Keratinocyte (primary cell): ENCODE measurements around the gene TMEM87B. TPM values are rescaled to one million over a fixed set of nuclear protein-coding genes. Genes with fewer than 3 reads are reported as not detected.

Experiments
- DNase-seq: peaks from one replicate; pipeline ENCODE4 v3.0.0-alpha.2; 2011; ENCODE audit warnings: low read depth, missing footprints, low spot score
- FAIRE-seq: peaks from 2 replicates; lab custom pipeline; 2011; peaks lifted over from hg19 to GRCh38; lab: Jason Lieb, UNC
- H2AFZ ChIP-seq: 2 replicates; pipeline ENCODE4 v1.6.0; 2012; ENCODE audit warnings: low read length, control low read depth, inconsistent platforms; ENCODE audit not compliant: control insufficient read depth
- H3K27ac ChIP-seq: 2 replicates; pipeline ENCODE4 v1.5.1; 2011; ENCODE audit warnings: low read length; ENCODE audit not compliant: control insufficient read depth, insufficient read depth
- H3K27me3 ChIP-seq: 3 replicates; pipeline ENCODE4 v1.6.0; 2011; ENCODE audit warnings: low read length; ENCODE audit not compliant: control insufficient read depth, insufficient read depth; ENCODE audit errors: extremely low read depth
- H3K36me3 ChIP-seq, 2 experiments: 2 replicates in 1 of 2; 3 replicates in 1 of 2; pipeline ENCODE4 v1.5.1; 2011; ENCODE audit warnings: low read length in 2 of 2, mild to moderate bottlenecking in 1 of 2; ENCODE audit not compliant: control insufficient read depth in 2 of 2, insufficient read depth in 2 of 2; ENCODE audit errors: extremely low read depth in 1 of 2
- H3K4me1 ChIP-seq: 3 replicates; pipeline ENCODE4 v1.5.1; 2011; ENCODE audit warnings: low read length; ENCODE audit not compliant: control insufficient read depth, insufficient read depth; ENCODE audit errors: extremely low read depth
- H3K4me2 ChIP-seq: 3 replicates; pipeline ENCODE4 v1.6.0; 2011; ENCODE audit warnings: low read depth, low read length; ENCODE audit not compliant: control insufficient read depth, insufficient read depth; ENCODE audit errors: extremely low read depth
- H3K4me3 ChIP-seq, 3 experiments: fragments of 200-600 bp in 1 of 3; sonication (generic) in 1 of 3; 2 replicates in 2 of 3; 3 replicates in 1 of 3; pipeline ENCODE4 v1.5.1; 2011 to 2016; ENCODE audit warnings: low read length in 3 of 3, mild to moderate bottlenecking in 3 of 3, control low read depth in 2 of 3, inconsistent platforms in 1 of 3, low read depth in 1 of 3, mixed read lengths in 1 of 3, mixed run types in 1 of 3, moderate library complexity in 1 of 3; ENCODE audit not compliant: control insufficient read depth in 2 of 3, insufficient read depth in 2 of 3; ENCODE audit errors: extremely low read depth in 1 of 3
- H3K79me2 ChIP-seq: 2 replicates; pipeline ENCODE4 v1.6.0; 2012; ENCODE audit warnings: low read length; ENCODE audit not compliant: control insufficient read depth, insufficient read depth
- H3K9ac ChIP-seq: 3 replicates; pipeline ENCODE4 v1.6.0; 2011; ENCODE audit warnings: low read length; ENCODE audit not compliant: control insufficient read depth, insufficient read depth; ENCODE audit errors: extremely low read depth
- H3K9me1 ChIP-seq: 3 replicates; pipeline ENCODE4 v1.6.0; 2011; ENCODE audit warnings: low read length; ENCODE audit not compliant: control insufficient read depth, insufficient read depth; ENCODE audit errors: extremely low read depth
- H3K9me3 ChIP-seq: 2 replicates; pipeline ENCODE4 v1.5.1; 2012; ENCODE audit warnings: low read depth, low read length; ENCODE audit not compliant: control insufficient read depth
- H4K20me1 ChIP-seq: 3 replicates; pipeline ENCODE4 v1.6.0; 2011; ENCODE audit warnings: low read length; ENCODE audit not compliant: control insufficient read depth, insufficient read depth; ENCODE audit errors: extremely low read depth
- EZH2 ChIP-seq: IDR thresholded peaks from one replicate; pipeline ENCODE4 v1.6.1; 2012; ENCODE audit warnings: inconsistent platforms, mild to moderate bottlenecking, low read length, moderate library complexity
- dilution Hi-C: fragments of 300-500 bp; cut with MboI; formaldehyde crosslinking; loops from one replicate; pipeline ENCODE4 v1.7.0; 2020; ENCODE audit warnings: low sequenced_read_pairs; ENCODE audit not compliant: extremely low pct_ligation_motif_present
- polyA plus RNA-seq, 5 experiments: library from polyadenylated mRNA; depleted of rRNA in 3 of 5; stranded (reverse) in 3 of 5; stranded (forward) in 1 of 5; unstranded in 1 of 5; fragments of >200 nt; gene quantifications; 1 replicate in 1 of 5; 2 replicates in 3 of 5; 3 replicates in 1 of 5; pipeline versions ENCODE4 v1.2.1 to v1.2.3, GENCODE V29; 2011 to 2012; ENCODE audit warnings: missing spikeins in 2 of 5, low read depth in 1 of 5, low replicate concordance in 1 of 5
- TF ChIP-seq, protein P1 (sequence below), 3 experiments: IDR thresholded peaks in 1 of 3; conservative IDR thresholded peaks in 1 of 3; optimal IDR thresholded peaks in 1 of 3; 2 replicates in 2 of 3; 3 replicates in 1 of 3; pipeline versions ENCODE3 to v1.5.1; 2011; ENCODE audit warnings: low read length in 3 of 3, mild to moderate bottlenecking in 3 of 3, moderate library complexity in 2 of 3, control low read depth in 1 of 3, inconsistent platforms in 1 of 3; ENCODE audit not compliant: insufficient read depth in 2 of 3; ENCODE audit errors: extremely low read depth in 1 of 3

Gene TMEM87B
- polyA plus RNA-seq, 1 donor (not counting 4 experiments of a cell fraction or from before 2014, with no cell fraction given): 37.3 TPM

GRCh38 chr2:112074506-112074905 is 19.4 kb downstream of the TMEM87B start:
- H3K9ac ChIP-seq: no peak overlapping the region
- dilution Hi-C loops: no loop called here
- H4K20me1 ChIP-seq: no peaks in the 10 kb centered on the region
- no peak for TF ChIP-seq EZH2
- TF ChIP-seq, protein P1, sequence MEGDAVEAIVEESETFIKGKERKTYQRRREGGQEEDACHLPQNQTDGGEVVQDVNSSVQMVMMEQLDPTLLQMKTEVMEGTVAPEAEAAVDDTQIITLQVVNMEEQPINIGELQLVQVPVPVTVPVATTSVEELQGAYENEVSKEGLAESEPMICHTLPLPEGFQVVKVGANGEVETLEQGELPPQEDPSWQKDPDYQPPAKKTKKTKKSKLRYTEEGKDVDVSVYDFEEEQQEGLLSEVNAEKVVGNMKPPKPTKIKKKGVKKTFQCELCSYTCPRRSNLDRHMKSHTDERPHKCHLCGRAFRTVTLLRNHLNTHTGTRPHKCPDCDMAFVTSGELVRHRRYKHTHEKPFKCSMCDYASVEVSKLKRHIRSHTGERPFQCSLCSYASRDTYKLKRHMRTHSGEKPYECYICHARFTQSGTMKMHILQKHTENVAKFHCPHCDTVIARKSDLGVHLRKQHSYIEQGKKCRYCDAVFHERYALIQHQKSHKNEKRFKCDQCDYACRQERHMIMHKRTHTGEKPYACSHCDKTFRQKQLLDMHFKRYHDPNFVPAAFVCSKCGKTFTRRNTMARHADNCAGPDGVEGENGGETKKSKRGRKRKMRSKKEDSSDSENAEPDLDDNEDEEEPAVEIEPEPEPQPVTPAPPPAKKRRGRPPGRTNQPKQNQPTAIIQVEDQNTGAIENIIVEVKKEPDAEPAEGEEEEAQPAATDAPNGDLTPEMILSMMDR (optimal IDR thresholded peaks at IDR 0.05 in 1 of 3, IDR thresholded peaks at IDR 0.05 in 1 of 3, conservative IDR thresholded peaks at IDR 0.05 in 1 of 3; ENCODE audit: extremely low read depth in 1 of 3, insufficient read depth in 2 of 3, low read length in 3 of 3): no peak
- no peak overlapping the region for H3K27ac ChIP-seq
- H2AFZ ChIP-seq: no peak overlapping the region
- H3K79me2 ChIP-seq: peaks cover 32% of the 10 kb centered on the region
- no peaks in the 10 kb centered on the region for H3K9me3 ChIP-seq
- H3K4me1 ChIP-seq: peaks cover 19% of the 10 kb centered on the region
- DNase-seq: no peak
- H3K36me3 ChIP-seq: peaks cover 8 to 12% of the 10 kb centered on the region in 2 experiments
- no peak overlapping the region for H3K4me3 ChIP-seq
- no peak overlapping the region for H3K4me2 ChIP-seq
- H3K9me1 ChIP-seq: no peaks in the 10 kb centered on the region
- FAIRE-seq: no peak
- H3K27me3 ChIP-seq: no peaks in the 10 kb centered on the region

DNA sequence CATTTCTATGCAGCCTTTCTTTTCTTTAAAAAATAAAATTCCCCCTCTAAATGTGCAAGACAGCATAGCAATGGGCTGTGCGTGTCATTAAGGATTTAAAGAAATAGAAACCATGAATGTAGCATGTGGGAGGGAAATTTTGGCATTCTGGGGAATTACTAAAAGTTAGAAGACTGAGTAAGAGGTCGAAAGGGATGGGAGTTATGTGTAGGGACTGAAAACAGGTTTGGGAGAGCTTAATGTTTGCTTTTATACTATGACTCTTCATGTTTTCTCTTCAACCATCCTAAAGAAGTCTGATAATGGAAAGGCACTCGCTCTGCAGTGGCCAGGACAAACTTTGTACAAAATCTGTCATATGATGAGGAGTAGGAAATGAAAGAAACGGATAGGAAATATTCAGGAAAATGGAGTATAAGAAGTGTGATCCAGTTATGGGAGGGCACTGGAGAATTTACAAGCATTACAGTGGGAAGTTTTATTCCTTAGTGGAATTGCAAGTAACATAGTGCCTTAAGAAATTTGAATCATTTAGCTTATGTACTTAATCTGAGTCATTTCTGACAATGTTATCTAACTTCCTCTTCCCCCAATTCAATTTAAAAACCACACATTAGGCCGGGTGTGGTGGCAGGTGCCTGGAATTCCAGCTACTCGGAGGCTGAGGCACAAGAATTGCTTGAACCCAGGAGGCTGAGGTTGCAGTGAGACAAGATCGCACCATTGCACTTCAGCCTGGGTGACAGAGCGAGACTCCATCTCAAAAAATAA is 20.6 kb downstream of the TMEM87B start:
- peaks cover 30% of the 10 kb centered on the region for H3K79me2 ChIP-seq
- no peak overlapping the region for H3K9ac ChIP-seq
- H3K4me2 ChIP-seq: no peak overlapping the region
- DNase-seq: no peak
- peaks cover 19% of the 10 kb centered on the region for H3K4me1 ChIP-seq
- no peaks in the 10 kb centered on the region for H3K9me3 ChIP-seq
- H4K20me1 ChIP-seq: no peaks in the 10 kb centered on the region
- no peak overlapping the region for H3K4me3 ChIP-seq
- no peaks in the 10 kb centered on the region for H3K9me1 ChIP-seq
- no peak overlapping the region for H2AFZ ChIP-seq
- no peaks in the 10 kb centered on the region for H3K27me3 ChIP-seq
- no peak overlapping the region for H3K27ac ChIP-seq
- peaks cover 8 to 12% of the 10 kb centered on the region in 2 experiments for H3K36me3 ChIP-seq
- dilution Hi-C loops: no loop called here
- peak; percentile 39 for FAIRE-seq
- TF ChIP-seq, protein P1 (optimal IDR thresholded peaks at IDR 0.05 in 1 of 3, IDR thresholded peaks at IDR 0.05 in 1 of 3, conservative IDR thresholded peaks at IDR 0.05 in 1 of 3; ENCODE audit: extremely low read depth in 1 of 3, insufficient read depth in 2 of 3, low read length in 3 of 3): no peak
- TF ChIP-seq EZH2: no peak
